ENCODE results near the gene ANGPT4.
"Not testable (repeated sequence)": the region's sequence is repeated elsewhere in the genome, so short reads cannot be mapped to it uniquely, and the experiment has no call there.

The ANGPT4 gene

GRCh38 chr20:877814-878213, 38.3 kb downstream of the ANGPT4 start:
- DNase-seq (ENCODE audit: low read depth in 2 of 3, low spot score in 2 of 3) = no peak

DNA sequence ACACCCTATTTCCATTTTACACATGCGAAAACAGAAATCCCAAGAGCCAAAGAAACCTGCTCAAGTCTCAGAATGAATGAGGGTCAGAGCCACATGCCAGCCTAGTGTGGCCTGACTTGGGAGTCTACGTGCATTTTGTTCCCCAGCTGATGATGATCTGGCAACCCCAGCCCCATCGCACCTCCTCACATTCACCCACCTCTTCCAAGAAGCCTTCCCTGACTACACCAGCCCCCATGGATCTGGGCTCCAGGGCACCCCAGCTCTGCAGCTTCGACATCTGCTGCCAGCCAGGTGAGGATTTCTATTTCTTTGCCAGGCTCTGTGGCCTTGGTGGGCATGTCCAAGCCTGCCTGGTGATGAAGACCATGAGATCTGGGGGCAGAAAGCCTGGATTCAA, 41.0 kb downstream of the ANGPT4 start:
- no peak for DNase-seq (ENCODE audit: low read depth in 2 of 3, low spot score in 2 of 3)

DNA sequence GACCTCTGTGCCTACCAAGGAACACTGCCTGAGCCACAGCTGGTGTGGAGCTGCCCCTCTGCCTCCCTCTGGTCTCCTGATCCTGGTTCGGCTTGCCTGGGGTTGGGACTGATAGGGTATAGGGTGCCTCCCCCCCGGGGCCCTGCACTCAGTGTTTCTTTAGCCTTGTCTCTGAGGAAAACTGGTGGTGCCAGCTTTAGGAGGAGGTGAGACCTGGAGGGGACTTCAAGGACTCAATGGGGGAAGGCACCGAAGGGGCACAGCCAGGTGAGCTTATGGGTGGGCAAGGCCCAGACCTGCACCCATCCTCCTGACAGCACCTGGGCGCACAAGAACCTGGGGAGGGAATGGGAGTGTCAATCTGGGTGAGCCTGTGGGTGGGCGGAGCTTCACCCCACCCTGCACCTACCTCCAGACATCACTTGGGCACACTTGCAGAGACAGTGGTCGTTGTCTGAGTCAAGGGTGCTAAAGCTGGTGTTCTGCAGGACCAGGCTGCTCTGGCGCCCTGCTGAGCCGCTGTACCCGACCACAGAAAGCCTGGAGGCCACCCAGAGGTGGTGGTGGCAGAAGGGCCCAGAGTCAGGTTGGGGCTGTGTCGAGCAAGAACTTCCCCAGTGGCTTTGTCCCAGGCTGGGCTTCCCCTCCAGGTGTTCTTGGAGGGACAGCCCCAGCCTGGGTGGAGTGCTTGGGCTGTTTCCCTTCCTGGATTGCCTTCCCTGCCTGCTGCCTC, 42.1 kb downstream of the ANGPT4 start:
- no peak for DNase-seq (ENCODE audit: low read depth in 2 of 3, low spot score in 2 of 3)

DNA sequence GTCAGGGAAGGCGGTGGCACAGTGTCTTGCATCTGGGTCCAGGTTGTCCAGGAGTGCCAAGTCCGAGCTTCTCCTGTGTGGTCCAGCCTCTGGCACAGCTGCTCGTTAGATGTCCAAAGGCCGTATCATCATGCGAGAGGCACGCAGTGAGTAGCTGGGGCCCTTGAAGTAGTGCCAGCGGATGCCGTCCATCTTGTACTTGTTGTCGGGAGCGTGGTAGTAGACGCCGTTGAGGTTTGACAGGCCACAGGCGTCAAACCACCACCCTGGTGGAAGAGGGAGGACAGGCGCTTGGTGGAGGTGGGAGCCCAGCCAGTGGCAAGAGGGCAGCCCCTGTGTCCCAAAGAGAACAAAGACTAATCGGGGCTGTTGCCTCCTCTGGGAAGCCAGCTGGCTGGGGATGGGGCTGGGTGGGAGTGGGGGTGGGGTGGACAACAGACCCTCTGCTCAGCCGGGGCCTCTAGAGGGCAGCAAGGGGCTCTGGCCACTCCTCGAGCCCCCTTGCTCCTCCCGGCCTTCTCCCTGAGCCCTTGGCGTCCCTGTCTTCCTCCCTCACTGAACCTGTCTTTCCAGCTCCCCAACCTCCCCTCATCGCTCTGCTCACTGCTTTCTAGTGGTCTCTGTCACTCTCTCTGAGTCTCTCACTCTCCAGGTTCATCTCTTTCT, 43.1 kb downstream of the ANGPT4 start:
- no peak for DNase-seq (ENCODE audit: low read depth in 2 of 3, low spot score in 2 of 3)

- DNase-seq (ENCODE audit: low read depth in 2 of 3, low spot score in 2 of 3) = no peak
Observed at GRCh38 chr20:871948-872347, 44.2 kb downstream of the ANGPT4 start.

- no peak for DNase-seq (ENCODE audit: low read depth in 2 of 3, low spot score in 2 of 3)
Observed at GRCh38 chr20:871436-871835, 44.7 kb downstream of the ANGPT4 start.

DNA sequence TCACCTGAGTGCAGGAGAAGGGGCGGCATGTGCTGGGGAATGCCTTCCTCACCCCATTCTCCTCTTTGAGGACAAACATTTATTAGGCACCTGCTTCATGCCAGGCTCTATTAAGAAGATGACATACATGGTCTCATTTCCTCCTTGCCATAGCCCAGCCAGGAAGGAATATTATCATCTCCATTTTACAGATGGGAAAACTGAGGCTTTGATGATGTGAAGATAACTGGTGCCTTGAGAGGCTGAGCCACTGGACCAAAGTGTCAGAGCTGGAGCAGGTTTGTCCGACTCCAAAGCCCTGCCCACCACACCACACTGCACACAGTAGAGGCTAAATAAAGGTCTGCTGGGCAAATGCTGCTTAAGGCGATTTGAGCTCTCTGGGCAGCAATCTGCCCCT, 45.4 kb downstream of the ANGPT4 start:
- DNase-seq (ENCODE audit: low read depth in 2 of 3, low spot score in 2 of 3) = no peak

GRCh38 chr20:869606-870005, 46.5 kb downstream of the ANGPT4 start:
- DNase-seq (ENCODE audit: low read depth in 2 of 3, low spot score in 2 of 3) = no peak

GRCh38 chr20:868279-868678, 47.9 kb downstream of the ANGPT4 start:
- no peak for DNase-seq (ENCODE audit: low read depth in 2 of 3, low spot score in 2 of 3)

DNA sequence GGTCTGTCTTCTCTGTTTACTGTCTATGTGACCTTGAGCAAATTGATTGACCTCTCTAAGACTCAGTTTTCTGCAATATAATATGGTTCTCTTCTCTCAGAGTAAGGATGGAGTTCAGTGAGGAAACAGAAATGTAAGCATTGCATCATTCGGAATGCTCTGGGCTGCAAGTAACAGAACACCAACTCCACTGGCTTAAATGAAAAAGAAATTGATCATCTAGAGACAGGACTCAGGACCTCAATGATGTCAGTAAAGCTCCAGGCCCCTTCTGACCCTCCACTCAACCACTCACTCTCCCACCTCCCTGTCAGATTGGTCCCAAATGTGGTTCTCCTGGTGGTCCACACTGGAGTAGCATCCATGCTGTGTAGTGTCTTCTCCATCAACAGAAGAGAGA, 50.7 kb downstream of the ANGPT4 start:
- no peak for DNase-seq (ENCODE audit: low read depth in 2 of 3, low spot score in 2 of 3)

DNA sequence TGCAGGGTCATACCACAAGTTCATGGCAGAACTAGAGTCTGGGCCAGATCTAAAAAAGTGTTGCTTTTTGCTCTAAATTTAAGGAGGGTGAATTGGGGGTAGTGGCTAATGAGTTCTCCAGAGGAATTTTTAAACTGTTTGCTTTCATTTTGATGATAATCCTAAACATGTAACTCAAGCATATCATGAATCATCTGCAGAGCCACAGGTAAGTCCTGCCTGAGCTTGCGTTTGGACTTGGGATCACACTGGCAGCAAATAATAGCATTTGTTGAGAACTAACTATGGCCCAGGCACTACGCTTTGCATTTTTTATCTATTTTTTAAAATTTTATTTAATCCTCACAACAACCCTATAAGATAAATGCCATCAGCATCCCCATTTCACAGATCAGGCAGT, 55.2 kb downstream of the ANGPT4 start:
- DNase-seq (ENCODE audit: low read depth in 2 of 3, low spot score in 2 of 3) = no peak

- DNase-seq (ENCODE audit: low read depth in 2 of 3, low spot score in 2 of 3) = no peak
Observed at GRCh38 chr20:859751-860231, 56.3 kb downstream of the ANGPT4 start.

DNA sequence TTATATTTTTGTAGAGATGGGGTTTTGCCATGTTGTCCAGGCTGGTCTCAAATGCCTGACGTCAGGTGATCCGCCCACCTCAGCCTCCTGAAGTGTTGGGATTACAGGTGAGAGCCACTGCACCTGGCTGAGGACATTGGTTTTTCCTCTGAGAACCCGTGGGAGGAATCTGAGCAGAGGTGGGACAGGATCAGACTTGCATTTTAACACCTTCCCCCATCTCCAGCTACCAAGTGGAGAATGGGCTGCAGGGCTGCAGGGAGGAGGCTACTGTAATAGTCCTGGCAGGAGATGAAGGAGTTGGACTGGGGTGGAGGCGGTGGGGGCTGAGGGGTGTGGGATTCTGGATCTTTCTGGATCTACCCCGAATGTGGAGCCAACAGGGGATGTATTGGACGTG, 58.1 kb downstream of the ANGPT4 start:
- no peak for DNase-seq (ENCODE audit: low read depth in 2 of 3, low spot score in 2 of 3)

- DNase-seq (ENCODE audit: low read depth in 2 of 3, low spot score in 2 of 3) = no peak
Observed at GRCh38 chr20:856361-856775, 59.8 kb downstream of the ANGPT4 start.

- no peak for DNase-seq (ENCODE audit: low read depth in 2 of 3, low spot score in 2 of 3)
Observed at GRCh38 chr20:855466-856360, 60.4 kb downstream of the ANGPT4 start.

GRCh38 chr20:854601-855000, 61.5 kb downstream of the ANGPT4 start:
- DNase-seq (ENCODE audit: low read depth in 2 of 3, low spot score in 2 of 3) = no peak

DNA sequence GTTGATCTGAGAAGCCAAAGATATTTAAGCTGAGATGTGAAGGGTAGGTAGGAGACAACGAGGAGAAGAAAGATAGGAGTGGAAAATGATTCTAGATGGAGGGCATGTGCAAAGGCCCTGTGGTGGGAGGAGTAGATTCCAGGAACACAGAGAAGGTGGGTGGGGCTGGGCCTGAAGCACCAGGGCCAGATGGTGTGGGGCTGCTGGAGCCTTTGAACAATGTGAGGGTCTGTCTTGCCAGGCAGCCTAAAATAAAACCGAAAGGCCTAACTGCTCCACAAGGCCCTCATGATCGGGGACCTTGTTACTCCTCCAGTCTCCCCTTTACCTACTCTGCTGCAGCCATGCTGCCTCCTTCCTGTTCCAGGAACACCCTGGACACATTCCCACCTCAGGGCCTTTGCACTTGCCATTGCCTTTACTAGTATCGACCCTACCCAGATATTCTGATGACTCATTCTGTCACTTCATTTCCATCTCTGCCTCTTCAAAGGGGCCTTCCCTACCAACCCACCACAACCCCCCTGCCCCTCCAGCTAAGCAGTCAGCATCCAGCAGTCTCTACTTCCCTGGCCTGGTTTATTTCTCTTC, 62.6 kb downstream of the ANGPT4 start:
- DNase-seq (ENCODE audit: low read depth in 2 of 3, low spot score in 2 of 3) = no peak

- not testable (repeated sequence) for DNase-seq (ENCODE audit: low read depth in 2 of 3, low spot score in 2 of 3)
Observed at GRCh38 chr20:848731-849130, 67.4 kb downstream of the ANGPT4 start.

DNA sequence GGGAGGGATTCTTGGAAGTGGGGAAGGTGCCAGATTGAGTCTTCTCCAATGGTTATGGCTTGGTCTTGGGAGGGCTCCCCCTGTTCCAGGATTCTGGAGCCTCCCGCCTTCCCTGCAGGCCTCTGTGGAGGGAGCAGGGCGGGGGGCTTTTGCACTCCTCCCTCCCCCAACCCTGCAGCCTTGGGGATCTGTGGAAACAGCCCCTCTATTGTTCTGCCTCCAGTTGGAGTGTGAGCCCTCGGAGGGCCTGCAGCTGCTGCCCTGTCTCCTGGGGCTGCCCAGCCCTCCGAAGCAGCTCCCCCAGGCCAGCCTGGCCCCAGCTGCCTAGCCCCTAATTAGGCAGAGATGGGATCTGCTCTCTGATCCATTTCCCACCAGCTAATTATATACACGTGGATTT, 67.9 kb downstream of the ANGPT4 start:
- no peak for DNase-seq (ENCODE audit: low read depth in 2 of 3, low spot score in 2 of 3)

DNA sequence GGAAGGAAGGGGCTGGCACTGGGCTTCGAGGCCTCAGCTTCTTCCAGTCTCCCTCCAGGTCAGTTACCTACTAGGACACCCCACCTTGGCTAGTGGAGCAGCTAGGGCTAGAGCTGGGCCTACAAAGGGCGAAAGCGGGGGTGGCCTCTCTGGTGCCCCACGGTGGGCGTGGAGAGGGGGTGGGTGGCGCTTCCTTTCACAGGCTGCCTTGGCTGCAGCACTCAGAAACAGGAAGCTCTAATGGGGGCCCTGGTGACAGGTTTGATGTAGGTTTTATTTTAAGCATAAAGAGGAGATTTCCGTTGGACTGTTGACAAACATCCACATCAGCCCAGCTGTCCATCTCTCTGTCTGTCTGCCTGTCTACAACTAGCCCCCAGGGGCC, 69.2 kb downstream of the ANGPT4 start:
- DNase-seq (ENCODE audit: low read depth in 2 of 3, low spot score in 2 of 3) = no peak

Measured in activated CD8-positive, alpha-beta memory T cell treated with anti-CD3 and anti-CD28 coated beads for 48 hours (primary cell).